Activated T-helper 1 cell treated with Interleukin-2 at 50 U/mL for 16 hours (primary cell): ENCODE data around the gene RNF40.

ENCODE experiments used
- DNase-seq: peaks from one replicate; pipeline ENCODE4 v3.0.0-alpha.2; 2020; ENCODE audit warnings: low read depth

Gene RNF40

DNA sequence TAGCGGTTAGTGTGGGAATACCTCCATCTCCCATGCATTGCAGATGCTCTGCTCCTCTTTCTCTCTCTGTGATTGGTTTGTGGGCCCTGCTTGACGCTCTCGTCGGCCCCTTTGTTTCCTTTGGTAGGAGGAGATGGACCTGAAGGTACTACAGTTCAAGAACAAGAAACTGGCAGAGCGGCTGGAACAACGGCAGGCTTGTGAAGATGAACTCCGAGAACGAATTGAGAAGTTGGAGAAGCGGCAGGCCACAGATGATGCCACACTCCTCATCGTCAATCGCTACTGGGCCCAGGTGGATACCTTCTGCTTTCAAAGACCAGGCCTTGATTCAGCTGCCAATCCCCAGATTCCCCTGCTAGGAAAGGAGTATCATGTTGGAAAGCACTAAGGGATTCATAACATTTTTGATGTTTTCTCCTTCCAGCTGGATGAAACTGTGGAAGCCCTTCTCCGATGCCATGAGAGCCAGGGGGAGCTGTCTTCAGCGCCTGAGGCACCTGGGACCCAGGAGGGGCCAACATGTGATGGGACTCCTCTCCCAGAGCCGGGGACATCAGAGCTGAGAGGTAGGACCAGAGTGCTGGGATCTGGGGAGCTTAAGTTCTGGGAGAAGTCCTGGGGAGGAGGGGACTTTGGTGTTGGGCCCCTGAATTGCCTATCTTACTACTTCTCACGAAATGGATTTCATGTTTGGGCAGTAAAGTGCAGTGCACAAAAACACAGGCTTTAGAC, 1.0 kb downstream of the RNF40 start:
- DNase-seq: no peak

DNA sequence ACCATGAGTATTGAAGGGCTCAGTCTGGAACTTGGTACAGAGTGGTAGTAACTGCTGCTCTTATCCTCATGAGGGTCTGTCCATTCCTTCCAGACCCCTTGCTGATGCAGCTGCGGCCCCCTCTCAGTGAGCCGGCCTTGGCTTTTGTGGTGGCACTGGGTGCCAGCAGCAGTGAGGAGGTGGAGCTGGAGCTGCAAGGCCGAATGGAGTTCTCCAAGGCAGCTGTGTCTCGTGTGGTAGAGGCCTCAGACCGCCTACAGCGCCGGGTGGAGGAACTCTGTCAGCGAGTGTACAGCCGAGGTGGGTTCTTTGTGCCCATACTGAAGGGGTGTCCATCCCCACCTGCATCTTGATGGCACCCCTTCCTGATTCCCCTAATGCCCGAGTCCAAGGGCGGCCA, 2.0 kb downstream of the RNF40 start:
- no peak for DNase-seq

DNA sequence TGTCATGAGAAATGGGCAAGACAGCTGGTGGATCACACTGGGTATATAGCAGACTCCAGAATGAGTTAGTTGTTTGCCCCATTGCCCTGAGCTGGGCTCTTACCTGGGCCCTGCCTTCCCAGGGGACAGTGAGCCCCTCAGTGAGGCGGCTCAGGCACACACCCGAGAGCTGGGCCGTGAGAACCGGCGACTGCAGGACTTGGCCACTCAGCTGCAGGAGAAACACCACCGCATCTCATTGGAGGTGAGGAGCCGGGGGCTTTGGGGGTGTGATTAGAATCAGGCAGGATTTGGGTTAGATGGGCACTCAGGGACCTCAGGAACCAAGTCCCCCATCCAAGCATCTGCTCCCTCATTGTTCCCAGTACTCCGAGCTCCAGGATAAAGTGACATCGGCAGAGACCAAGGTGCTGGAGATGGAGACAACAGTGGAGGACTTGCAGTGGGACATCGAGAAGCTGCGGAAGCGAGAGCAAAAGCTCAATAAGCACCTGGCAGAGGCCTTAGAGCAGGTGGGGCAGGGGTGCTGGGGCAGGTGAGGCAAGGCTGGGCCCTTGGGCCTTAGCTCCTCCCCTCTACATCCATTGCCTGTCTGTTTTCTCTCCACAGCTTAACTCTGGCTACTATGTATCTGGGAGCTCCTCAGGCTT, 2.8 kb downstream of the RNF40 start:
- no peak for DNase-seq

DNA sequence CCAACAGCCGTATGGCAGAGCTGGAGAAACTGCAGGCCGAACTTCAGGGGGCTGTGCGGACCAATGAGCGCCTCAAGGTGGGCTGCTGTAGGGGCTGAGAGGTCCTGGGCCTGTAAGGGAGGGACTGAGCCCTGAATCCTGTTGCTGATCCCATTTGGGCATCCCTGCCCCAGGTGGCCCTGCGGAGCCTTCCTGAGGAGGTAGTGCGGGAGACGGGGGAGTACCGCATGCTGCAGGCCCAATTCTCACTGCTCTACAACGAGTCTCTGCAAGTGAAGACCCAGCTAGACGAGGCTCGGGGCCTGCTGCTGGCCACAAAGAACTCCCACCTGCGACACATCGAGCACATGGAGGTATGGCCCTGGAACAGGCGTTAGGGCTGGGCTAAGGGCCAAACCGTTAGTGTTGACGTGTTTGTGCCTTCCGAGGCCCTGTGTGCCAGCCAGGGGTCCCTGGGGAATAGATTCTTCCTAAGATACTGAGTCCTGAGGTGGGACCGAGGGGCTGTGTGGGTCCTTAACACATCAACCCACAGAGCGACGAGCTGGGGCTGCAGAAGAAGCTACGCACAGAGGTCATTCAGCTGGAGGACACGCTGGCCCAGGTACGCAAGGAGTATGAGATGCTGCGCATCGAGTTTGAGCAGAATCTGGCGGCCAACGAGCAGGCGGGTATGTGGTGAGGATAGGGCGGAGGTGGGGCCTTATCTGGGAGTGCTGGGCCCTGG, 4.2 kb downstream of the RNF40 start:
- no peak for DNase-seq

- no peak for DNase-seq
Measured at GRCh38 chr16:30766933-30767284, 4.8 kb downstream of the RNF40 start.

DNA sequence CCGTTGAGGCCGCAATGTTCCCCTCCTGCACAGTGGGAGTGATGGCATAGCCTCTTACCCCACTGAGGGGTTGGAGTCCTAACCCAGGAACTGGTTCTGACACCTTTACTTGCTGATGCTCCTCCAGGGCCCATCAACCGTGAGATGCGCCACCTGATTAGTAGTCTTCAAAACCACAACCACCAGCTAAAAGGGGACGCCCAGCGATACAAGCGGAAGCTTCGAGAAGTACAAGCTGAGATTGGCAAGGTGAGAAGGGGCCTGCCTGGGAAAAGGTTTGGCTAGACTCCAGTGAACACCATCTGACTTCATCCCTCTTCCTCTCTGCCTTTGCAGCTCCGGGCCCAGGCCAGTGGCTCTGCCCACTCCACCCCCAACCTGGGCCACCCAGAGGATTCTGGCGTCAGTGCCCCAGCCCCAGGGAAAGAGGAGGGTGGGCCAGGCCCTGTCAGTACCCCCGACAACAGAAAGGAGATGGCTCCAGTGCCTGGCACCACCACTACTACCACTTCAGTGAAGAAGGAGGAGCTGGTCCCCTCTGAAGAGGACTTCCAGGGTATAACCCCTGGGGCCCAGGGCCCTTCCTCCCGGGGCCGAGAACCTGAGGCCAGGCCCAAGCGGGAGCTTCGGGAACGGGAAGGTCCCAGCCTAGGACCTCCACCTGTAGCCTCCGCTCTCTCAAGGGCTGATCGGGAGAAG, 5.8 kb downstream of the RNF40 start:
- DNase-seq: no peak

GRCh38 chr16:30768583-30769181, 6.6 kb downstream of the RNF40 start:
- DNase-seq: no peak

DNA sequence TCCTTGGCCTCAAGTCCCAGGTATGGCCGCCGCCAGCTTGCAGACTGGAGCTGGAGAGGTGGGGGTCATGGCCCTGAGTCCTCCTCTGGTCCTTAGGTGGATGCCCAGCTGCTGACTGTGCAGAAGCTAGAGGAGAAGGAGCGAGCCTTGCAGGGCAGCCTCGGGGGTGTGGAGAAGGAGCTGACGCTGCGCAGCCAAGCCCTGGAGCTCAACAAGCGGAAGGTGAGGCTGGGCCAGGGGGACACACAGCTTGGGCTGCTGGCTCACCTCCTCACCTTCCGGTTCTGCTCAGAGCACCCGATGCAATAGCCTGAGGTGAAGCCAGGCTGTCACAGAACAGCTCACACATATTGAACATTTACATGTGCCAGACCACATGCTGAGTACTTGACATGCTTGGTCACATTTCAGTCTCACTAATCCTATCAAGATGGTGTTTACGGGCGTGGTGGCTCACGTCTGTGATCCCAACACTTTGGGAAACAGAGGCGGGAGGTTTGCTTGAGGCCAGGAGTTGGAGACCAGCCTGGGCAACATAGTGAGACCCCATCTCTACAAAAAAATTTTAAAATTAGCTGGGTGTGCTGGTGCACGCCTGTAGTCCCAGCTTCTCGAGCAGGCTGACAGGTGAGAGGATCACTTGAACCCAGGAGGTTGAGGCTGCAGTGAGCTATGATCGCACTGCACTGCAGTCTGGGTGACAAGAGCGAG, 7.4 kb downstream of the RNF40 start:
- DNase-seq: no peak

- no peak for DNase-seq
Measured at GRCh38 chr16:30771726-30772125, 9.6 kb downstream of the RNF40 start.

DNA sequence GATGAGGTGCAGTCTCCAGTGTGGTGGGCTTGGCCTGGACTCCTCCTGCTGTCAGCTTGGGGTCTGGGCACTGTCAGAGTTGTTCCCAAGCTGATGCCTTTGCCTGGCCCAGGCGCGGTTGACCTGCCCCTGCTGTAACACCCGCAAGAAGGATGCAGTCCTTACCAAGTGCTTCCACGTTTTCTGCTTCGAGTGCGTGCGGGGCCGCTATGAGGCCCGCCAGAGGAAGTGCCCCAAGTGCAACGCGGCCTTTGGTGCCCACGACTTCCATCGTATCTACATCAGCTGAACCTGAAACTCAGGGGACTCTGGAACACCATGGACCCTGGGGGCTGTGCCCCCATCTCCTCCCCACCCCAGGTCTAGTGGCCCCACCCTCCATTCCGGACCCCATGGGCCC, 11.7 kb downstream of the RNF40 start:
- no peak for DNase-seq

GRCh38 chr16:30774367-30775130, 12.4 kb downstream of the RNF40 start:
- no peak for DNase-seq

DNA sequence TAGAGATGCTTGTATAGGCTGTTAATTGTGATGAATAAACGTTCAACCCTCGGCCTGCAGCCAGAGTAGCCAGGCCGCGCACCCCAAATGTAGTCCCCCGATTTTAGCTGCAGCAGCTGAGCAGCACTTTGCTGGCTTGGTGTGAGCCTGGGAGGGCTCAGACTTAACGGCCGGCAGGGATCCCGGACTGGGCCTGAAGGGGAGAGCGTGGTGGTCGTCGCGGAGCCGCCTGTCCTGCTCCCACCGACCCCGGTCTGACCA, 12.9 kb downstream of the RNF40 start:
- DNase-seq: no peak

DNA sequence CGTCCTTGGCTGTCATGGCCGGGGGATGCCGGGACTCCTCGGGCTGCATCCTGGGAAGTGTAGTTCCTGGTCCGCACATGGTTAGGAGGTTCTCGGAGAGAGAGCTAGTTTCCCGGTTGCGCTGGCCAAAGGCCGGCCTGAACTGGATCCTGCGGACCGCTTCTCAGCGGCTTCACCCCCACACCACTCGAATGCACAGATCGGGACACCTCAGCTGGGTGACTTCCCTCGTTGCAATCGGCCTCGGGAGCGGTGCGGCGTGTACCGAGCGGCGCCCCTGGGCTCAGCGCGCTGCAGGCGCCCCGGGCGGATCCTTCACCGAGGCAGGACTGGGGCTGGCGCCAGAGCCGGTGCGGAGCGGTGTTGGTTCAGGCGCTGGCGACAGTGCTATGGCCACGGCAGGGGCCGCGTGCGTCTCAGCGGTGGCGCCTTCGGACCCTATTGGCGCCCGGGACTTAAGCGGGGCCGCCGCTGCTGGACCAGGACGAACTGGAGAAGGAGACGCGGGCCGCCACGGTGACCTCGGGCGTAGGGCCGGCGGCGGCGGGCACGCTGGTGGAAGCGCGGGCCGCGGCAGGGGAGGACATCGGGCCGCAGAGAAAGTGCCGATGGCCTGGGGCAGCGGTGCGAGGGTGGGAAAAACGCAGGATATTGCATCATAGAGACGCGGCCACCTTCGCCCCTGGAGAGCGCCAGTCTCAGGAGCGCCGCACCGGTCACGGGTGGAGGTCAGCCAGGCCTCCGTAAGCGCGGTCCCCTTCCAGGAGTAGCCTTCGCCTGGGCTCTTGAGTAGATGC, 13.5 kb downstream of the RNF40 start:
- DNase-seq: peak; percentile 25

DNA sequence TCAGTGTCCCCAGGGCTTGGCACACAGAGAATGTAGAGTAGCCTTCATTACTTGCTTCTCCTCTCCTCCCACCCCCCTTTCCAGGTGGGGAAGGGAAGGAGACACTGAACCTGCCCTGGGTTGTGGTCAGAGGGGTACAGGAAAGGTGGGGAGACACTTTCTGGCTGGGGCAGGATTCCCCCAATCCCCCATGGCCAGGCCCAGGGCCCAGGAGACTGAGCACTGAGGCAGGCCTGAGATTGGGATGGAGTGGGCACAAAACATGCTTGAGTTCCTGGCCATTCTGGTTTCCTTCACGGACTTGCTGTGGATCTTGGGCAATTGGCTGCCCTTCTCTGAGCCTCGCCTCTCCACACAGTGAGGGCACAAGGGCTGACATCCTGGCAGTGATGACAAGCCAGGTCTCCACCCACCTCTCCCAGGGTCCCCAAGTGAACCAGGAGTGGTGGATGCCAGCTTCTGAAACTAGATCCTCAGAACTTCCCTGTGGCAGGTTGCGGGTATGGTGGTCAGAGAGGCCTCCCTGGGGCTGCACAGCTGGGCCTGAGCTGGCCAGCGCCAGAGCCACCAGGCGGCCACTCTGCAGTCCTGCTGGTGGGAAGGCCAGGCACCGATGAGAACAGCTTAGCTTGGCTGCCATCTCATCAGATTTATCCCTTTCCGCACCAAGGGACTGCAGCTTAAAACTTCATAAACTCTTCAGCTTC, 15.6 kb downstream of the RNF40 start:
- no peak for DNase-seq

- no peak for DNase-seq
Measured at GRCh38 chr16:30778549-30779244, 16.6 kb downstream of the RNF40 start.

DNA sequence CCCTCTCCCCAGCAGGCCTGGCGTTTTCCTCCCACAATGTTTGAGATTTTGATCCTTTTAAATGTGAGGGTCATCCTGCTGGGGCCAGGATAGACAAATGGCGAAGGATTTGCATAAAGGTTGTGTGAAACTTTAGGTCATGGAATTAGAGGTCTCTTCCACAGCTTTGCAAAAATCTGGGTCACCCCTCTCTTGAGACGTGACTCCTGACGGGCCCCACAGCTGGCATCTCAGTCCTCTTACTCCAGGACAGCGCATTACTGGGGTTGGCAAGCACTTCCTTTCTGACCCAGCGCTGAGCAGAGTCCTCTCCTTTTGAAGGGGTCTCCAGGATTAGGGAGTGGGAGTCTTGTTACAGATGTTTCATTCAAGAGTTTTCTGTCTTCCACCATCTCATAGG, 17.5 kb downstream of the RNF40 start:
- no peak for DNase-seq

DNA sequence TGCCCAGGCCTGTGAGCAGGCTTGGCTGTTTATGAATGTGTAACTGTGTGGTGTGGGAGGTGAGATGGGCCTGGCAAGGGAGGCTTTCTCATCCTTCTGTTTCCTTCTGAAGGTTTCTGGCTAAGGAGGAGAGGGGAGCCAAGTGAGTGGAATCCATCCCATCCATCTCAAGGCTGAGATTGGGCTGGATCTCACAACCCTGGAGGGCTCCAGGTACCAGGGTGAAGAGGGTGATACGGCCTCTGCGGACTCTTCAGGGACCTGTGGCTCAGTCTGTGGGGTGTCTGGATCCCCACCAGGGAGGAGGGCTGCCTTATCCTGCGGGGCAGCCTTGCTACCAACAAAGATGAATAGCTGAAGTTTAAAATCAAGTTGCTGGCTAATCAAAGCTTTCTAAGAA, 17.9 kb downstream of the RNF40 start:
- no peak for DNase-seq

GRCh38 chr16:30780549-30780948, 18.4 kb downstream of the RNF40 start:
- DNase-seq: no peak
